ENCODE results near the gene STEAP1B.

- TF ChIP-seq NFIC (IDR thresholded peaks at IDR 0.05) (no peak), EP300 (IDR thresholded peaks at IDR 0.05; ENCODE audit: borderline replicate concordance) (no peak), REST (IDR thresholded peaks at IDR 0.05; ENCODE audit: low read depth) (no peak), TAF1 (IDR thresholded peaks at IDR 0.05; ENCODE audit: low read depth) (no peak), TEAD4 (IDR thresholded peaks at IDR 0.05) (no peak), EGR1 (IDR thresholded peaks at IDR 0.05) (no peak), FOXM1 (IDR thresholded peaks at IDR 0.05; ENCODE audit: borderline replicate concordance, low read depth) (no peak), MAX (IDR thresholded peaks at IDR 0.05) (no peak)
These were observed 105.2 kb downstream of the STEAP1B start for GRCh38 chr7:22394739-22395138.

Data from Ishikawa (cell line).